ENCODE measurements around the gene ANO2.

ANO2 gene

DNA sequence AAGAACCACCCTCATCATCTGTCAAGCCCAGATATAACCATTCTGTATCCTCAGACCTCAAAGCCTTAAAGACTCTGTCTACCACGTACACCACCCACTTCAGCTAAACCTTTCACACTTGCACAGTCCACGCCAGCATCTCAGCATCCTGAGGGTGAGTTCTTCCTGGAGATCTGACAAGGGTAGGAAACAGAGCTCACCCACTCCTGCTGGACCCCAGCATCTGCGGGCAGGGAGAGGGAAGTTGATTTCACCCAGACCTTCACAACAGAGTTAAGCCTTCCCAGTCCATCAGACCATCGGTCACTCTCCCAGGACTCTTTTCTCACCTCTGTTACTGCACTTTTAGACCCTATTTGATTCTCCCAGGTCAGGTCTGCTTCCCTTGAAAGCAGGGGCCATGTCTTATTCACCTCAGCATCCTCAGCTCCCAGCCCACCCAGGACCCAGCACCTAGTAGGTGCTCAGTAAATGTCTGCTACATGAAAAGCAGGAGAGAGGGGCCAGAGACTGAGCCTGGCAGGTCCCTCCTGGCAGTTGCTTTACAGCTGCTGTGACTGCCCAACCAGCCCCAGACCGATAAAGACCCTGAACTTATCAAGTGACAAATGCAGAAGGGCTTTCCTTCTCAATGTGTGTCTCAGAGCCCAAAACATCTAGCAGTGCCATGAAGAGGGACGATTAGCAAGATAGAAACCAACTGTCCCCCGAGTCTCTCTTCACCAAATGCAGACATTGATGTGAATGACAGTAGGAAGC lies 34.1 kb downstream of the ANO2 start:
- no peak for TF ChIP-seq TCF12 (IDR thresholded peaks at IDR 0.05; ENCODE audit: low read depth)
- no peak for TF ChIP-seq TEAD4 (IDR thresholded peaks at IDR 0.05)
- TF ChIP-seq CREB1 (IDR thresholded peaks at IDR 0.05; ENCODE audit: low read depth) = no peak

DNA sequence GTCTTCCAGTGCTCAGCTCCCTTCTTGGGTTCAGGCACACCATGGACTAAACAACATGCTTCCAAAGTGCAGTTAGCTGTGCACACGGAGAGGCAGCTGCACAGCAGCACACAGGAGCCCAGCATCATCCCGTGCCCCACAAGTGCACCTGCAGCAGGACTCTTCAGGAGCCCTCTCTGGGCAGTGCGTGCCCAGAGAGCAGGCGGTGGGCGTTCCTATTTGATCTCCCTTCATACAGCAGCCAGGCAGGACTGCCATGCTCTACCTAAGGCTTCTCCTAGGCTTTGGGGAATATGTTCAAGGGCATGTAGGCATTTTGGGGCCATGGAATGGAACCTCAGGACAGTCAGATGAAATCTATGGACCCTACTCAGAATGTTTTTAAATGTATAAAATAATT lies 35.5 kb downstream of the ANO2 start:
- no peak for TF ChIP-seq ZBTB7A (IDR thresholded peaks at IDR 0.05; ENCODE audit: low read depth)
- no peak for TF ChIP-seq EGR1 (IDR thresholded peaks at IDR 0.05)
- TF ChIP-seq CREB1 (IDR thresholded peaks at IDR 0.05; ENCODE audit: low read depth) = no peak
- no peak for TF ChIP-seq RAD21 (IDR thresholded peaks at IDR 0.05; ENCODE audit: low read depth)
- no peak for TF ChIP-seq TCF12 (IDR thresholded peaks at IDR 0.05; ENCODE audit: low read depth)
- no peak for TF ChIP-seq EP300 (IDR thresholded peaks at IDR 0.05; ENCODE audit: borderline replicate concordance)
- no peak for TF ChIP-seq TAF1 (IDR thresholded peaks at IDR 0.05; ENCODE audit: low read depth)
- TF ChIP-seq FOXM1 (IDR thresholded peaks at IDR 0.05; ENCODE audit: borderline replicate concordance, low read depth) = no peak
- TF ChIP-seq YY1 (IDR thresholded peaks at IDR 0.05; ENCODE audit: low read depth) = no peak
- TF ChIP-seq CEBPB (IDR thresholded peaks at IDR 0.05) = no peak
- no peak for TF ChIP-seq NFIC (IDR thresholded peaks at IDR 0.05)

DNA sequence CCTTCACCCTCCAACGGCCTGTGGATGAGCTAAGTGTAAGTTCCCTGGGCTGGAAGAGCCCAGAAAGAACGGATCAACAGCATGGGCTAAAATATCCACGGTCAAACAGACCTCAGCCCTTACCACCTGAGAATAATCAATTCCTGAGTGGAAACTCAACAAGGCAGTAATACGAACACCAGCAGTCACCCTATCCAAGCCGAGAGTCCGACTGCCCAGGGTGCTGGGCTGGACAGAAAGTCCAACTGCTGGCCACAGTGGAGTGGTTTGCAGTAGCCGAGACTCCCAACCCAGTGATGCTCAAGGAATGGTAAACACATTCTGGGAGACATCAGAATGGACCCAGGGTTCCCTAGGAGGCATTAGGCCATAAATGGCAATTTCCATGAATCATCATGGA lies 36.8 kb downstream of the ANO2 start:
- TF ChIP-seq EGR1 (IDR thresholded peaks at IDR 0.05) (no peak), TEAD4 (IDR thresholded peaks at IDR 0.05) (no peak), RAD21 (IDR thresholded peaks at IDR 0.05; ENCODE audit: low read depth) (no peak), CREB1 (IDR thresholded peaks at IDR 0.05; ENCODE audit: low read depth) (no peak), FOXM1 (IDR thresholded peaks at IDR 0.05; ENCODE audit: borderline replicate concordance, low read depth) (no peak), TAF1 (IDR thresholded peaks at IDR 0.05; ENCODE audit: low read depth) (no peak), TCF12 (IDR thresholded peaks at IDR 0.05; ENCODE audit: low read depth) (no peak), NFIC (IDR thresholded peaks at IDR 0.05) (no peak), YY1 (IDR thresholded peaks at IDR 0.05; ENCODE audit: low read depth) (no peak), EP300 (IDR thresholded peaks at IDR 0.05; ENCODE audit: borderline replicate concordance) (no peak), ZBTB7A (IDR thresholded peaks at IDR 0.05; ENCODE audit: low read depth) (no peak), CEBPB (IDR thresholded peaks at IDR 0.05) (no peak)
- TF ChIP-seq, protein P1, sequence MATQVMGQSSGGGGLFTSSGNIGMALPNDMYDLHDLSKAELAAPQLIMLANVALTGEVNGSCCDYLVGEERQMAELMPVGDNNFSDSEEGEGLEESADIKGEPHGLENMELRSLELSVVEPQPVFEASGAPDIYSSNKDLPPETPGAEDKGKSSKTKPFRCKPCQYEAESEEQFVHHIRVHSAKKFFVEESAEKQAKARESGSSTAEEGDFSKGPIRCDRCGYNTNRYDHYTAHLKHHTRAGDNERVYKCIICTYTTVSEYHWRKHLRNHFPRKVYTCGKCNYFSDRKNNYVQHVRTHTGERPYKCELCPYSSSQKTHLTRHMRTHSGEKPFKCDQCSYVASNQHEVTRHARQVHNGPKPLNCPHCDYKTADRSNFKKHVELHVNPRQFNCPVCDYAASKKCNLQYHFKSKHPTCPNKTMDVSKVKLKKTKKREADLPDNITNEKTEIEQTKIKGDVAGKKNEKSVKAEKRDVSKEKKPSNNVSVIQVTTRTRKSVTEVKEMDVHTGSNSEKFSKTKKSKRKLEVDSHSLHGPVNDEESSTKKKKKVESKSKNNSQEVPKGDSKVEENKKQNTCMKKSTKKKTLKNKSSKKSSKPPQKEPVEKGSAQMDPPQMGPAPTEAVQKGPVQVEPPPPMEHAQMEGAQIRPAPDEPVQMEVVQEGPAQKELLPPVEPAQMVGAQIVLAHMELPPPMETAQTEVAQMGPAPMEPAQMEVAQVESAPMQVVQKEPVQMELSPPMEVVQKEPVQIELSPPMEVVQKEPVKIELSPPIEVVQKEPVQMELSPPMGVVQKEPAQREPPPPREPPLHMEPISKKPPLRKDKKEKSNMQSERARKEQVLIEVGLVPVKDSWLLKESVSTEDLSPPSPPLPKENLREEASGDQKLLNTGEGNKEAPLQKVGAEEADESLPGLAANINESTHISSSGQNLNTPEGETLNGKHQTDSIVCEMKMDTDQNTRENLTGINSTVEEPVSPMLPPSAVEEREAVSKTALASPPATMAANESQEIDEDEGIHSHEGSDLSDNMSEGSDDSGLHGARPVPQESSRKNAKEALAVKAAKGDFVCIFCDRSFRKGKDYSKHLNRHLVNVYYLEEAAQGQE (IDR thresholded peaks at IDR 0.05; ENCODE audit: low read depth) = no peak
- TF ChIP-seq, protein P2, sequence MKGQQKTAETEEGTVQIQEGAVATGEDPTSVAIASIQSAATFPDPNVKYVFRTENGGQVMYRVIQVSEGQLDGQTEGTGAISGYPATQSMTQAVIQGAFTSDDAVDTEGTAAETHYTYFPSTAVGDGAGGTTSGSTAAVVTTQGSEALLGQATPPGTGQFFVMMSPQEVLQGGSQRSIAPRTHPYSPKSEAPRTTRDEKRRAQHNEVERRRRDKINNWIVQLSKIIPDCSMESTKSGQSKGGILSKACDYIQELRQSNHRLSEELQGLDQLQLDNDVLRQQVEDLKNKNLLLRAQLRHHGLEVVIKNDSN (IDR thresholded peaks at IDR 0.05) = no peak

DNA sequence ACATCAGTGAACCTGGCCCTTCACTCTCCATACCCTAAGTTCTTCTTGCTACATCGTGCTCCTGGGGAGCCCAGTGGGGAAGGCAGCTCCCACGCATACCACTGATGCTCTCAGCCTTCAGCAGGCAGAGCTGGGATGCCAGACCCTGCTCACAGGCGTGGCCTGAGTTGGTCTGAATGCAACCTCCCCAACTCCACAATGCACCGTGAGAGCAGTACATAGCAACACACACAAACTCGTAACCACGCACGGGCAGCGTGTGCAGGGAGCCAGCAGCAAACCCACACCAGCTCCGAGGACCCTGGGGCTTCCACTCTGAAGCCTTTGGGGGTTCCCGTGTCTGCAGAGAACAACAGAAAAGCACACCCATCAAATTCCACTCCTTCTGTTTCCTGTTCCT lies 37.3 kb downstream of the ANO2 start:
- no peak for TF ChIP-seq EP300 (IDR thresholded peaks at IDR 0.05; ENCODE audit: borderline replicate concordance)
- TF ChIP-seq, protein P1 (IDR thresholded peaks at IDR 0.05; ENCODE audit: low read depth) = no peak
- TF ChIP-seq, protein P3, sequence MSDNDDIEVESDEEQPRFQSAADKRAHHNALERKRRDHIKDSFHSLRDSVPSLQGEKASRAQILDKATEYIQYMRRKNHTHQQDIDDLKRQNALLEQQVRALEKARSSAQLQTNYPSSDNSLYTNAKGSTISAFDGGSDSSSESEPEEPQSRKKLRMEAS (IDR thresholded peaks at IDR 0.05) = no peak
- no peak for TF ChIP-seq TCF12 (IDR thresholded peaks at IDR 0.05; ENCODE audit: low read depth)
- no peak for TF ChIP-seq CEBPB (IDR thresholded peaks at IDR 0.05)
- TF ChIP-seq CREB1 (IDR thresholded peaks at IDR 0.05; ENCODE audit: low read depth) = no peak
- TF ChIP-seq ZBTB7A (IDR thresholded peaks at IDR 0.05; ENCODE audit: low read depth) = no peak
- TF ChIP-seq TAF1 (IDR thresholded peaks at IDR 0.05; ENCODE audit: low read depth) = no peak
- TF ChIP-seq YY1 (IDR thresholded peaks at IDR 0.05; ENCODE audit: low read depth) = no peak
- TF ChIP-seq FOXM1 (IDR thresholded peaks at IDR 0.05; ENCODE audit: borderline replicate concordance, low read depth) = no peak
- TF ChIP-seq NFIC (IDR thresholded peaks at IDR 0.05) = no peak
- TF ChIP-seq, protein P2 (IDR thresholded peaks at IDR 0.05) = no peak
- no peak for TF ChIP-seq EGR1 (IDR thresholded peaks at IDR 0.05)
- no peak for TF ChIP-seq TEAD4 (IDR thresholded peaks at IDR 0.05)
- no peak for TF ChIP-seq RAD21 (IDR thresholded peaks at IDR 0.05; ENCODE audit: low read depth)

DNA sequence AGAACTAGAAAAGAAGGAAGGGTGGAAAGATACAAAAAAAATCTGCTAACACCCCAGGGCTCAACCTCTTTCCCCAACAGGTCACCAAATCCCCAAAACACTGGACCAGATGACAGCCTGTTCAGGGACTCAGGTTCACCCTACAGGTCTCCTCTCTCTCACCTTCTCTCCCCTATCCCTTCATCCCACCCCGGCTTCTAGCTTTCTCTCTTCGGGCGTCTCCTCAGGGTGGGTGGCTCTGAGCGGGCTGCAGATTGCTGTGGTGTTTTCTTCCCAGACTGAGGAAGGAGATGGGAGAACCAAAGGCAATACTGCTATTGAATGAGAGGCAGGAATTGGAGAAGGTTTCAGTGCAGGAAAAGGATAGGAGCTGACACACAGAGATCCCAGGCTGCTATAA lies 39.3 kb downstream of the ANO2 start:
- TF ChIP-seq FOXM1 (IDR thresholded peaks at IDR 0.05; ENCODE audit: borderline replicate concordance, low read depth) (no peak), EGR1 (IDR thresholded peaks at IDR 0.05) (no peak), CREB1 (IDR thresholded peaks at IDR 0.05; ENCODE audit: low read depth) (no peak), EP300 (IDR thresholded peaks at IDR 0.05; ENCODE audit: borderline replicate concordance) (no peak), ZBTB7A (IDR thresholded peaks at IDR 0.05; ENCODE audit: low read depth) (no peak), RAD21 (IDR thresholded peaks at IDR 0.05; ENCODE audit: low read depth) (no peak), TEAD4 (IDR thresholded peaks at IDR 0.05) (no peak), YY1 (IDR thresholded peaks at IDR 0.05; ENCODE audit: low read depth) (no peak), TCF12 (IDR thresholded peaks at IDR 0.05; ENCODE audit: low read depth) (no peak), CEBPB (IDR thresholded peaks at IDR 0.05) (no peak), TAF1 (IDR thresholded peaks at IDR 0.05; ENCODE audit: low read depth) (no peak), NFIC (IDR thresholded peaks at IDR 0.05) (no peak)
- TF ChIP-seq, protein P1 (IDR thresholded peaks at IDR 0.05; ENCODE audit: low read depth) = no peak
- TF ChIP-seq, protein P3 (IDR thresholded peaks at IDR 0.05) = no peak
- TF ChIP-seq, protein P2 (IDR thresholded peaks at IDR 0.05) = no peak
